Neural cell (in vitro differentiated cells): ENCODE data around the gene CASP10. TPM values are rescaled to one million over a fixed set of nuclear protein-coding genes. Genes with fewer than 3 reads are reported as not detected.

Source experiments
- H2AFZ ChIP-seq: fragments of 200-600, 300-800 bp; sonication (generic), shearing (Covaris generic); 2 replicates; pipeline ENCODE4 v1.6.0; 2014; ENCODE audit warnings: low read depth, mild to moderate bottlenecking, antibody characterized with exemption, low read length, moderate library complexity
- H3F3A ChIP-seq: fragments of 200-600 bp; shearing (Covaris generic); 2 replicates; pipeline ENCODE4 v1.6.1; 2016; ENCODE audit warnings: mild to moderate bottlenecking, moderate library complexity, mixed read lengths, antibody characterized with exemption, low read length; ENCODE audit not compliant: insufficient read depth, poor library complexity, severe bottlenecking
- H3K27ac ChIP-seq: fragments of 200-600, 300-800 bp; sonication (generic), shearing (Covaris generic); 2 replicates; pipeline ENCODE4 v1.5.1; 2014; ENCODE audit warnings: mild to moderate bottlenecking, low read length, moderate library complexity
- H3K27me3 ChIP-seq: fragments of 300-800, 200-600 bp; sonication (generic), shearing (Covaris generic); 2 replicates; pipeline ENCODE4 v1.6.0; 2014; ENCODE audit warnings: mild to moderate bottlenecking, low read depth, low read length, moderate library complexity; ENCODE audit not compliant: insufficient read depth
- H3K36me3 ChIP-seq: fragments of 300-800, 200-600 bp; sonication (generic), shearing (Covaris generic); 2 replicates; pipeline ENCODE4 v1.5.1; 2014; ENCODE audit warnings: mild to moderate bottlenecking, antibody characterized with exemption, low read length, moderate library complexity; ENCODE audit not compliant: insufficient read depth
- H3K4me2 ChIP-seq: fragments of 300-800, 200-600 bp; sonication (generic), shearing (Covaris generic); 2 replicates; pipeline ENCODE4 v1.6.0; 2014; ENCODE audit warnings: mild to moderate bottlenecking, low read length
- H3K4me3 ChIP-seq: fragments of 300-800, 200-600 bp; sonication (generic), shearing (Covaris generic); 2 replicates; pipeline ENCODE4 v1.5.1; 2014; ENCODE audit warnings: mild to moderate bottlenecking, low read length, moderate library complexity
- H3K79me2 ChIP-seq: fragments of 200-600 bp; shearing (Covaris generic); replicated peaks from 2 replicates; pipeline ENCODE4 v1.6.0; 2014; ENCODE audit warnings: mild to moderate bottlenecking, low read length, moderate library complexity; ENCODE audit not compliant: insufficient read depth
- H3K9ac ChIP-seq: fragments of 300-800, 200-600 bp; sonication (generic), shearing (Covaris generic); 2 replicates; pipeline ENCODE4 v1.6.1; 2016; ENCODE audit warnings: mild to moderate bottlenecking, low read length, mixed read lengths
- H3K9me2 ChIP-seq: fragments of 200-600 bp; shearing (Covaris generic); 2 replicates; pipeline ENCODE4 v1.6.1; 2016; ENCODE audit warnings: mild to moderate bottlenecking, low read length, mixed read lengths; ENCODE audit not compliant: insufficient read depth
- H3K9me3 ChIP-seq: fragments of 200-600, 300-800 bp; sonication (generic), shearing (Covaris generic); 2 replicates; pipeline ENCODE4 v1.6.1; 2016; ENCODE audit warnings: mild to moderate bottlenecking, mixed run types, low read length, moderate library complexity, mixed read lengths
- H4K20me1 ChIP-seq: fragments of 200-600 bp; shearing (Covaris generic); 2 replicates; pipeline ENCODE4 v1.6.1; 2016; ENCODE audit warnings: mild to moderate bottlenecking, mixed run types; ENCODE audit not compliant: insufficient read depth
- CTCF ChIP-seq: fragments of 450-650 bp; IDR thresholded peaks from 2 replicates; pipeline ENCODE4 v1.5.1; 2014; ENCODE audit warnings: antibody characterized with exemption, mild to moderate bottlenecking, moderate library complexity; ENCODE audit not compliant: poor library complexity, severe bottlenecking
- EP300 ChIP-seq: fragments of 450-650 bp; conservative IDR thresholded peaks from 2 replicates; pipeline ENCODE4 v1.6.1; 2014; ENCODE audit warnings: antibody characterized with exemption, mild to moderate bottlenecking, moderate library complexity; ENCODE audit not compliant: poor library complexity, severe bottlenecking
- EZH2 ChIP-seq: fragments of 200-600, 300-800 bp; shearing (Covaris generic), sonication (generic); IDR thresholded peaks from 2 replicates; pipeline ENCODE4 v1.6.1; 2014; ENCODE audit warnings: antibody characterized with exemption, low read length, borderline replicate concordance, mild to moderate bottlenecking; ENCODE audit not compliant: insufficient read depth, poor library complexity, severe bottlenecking
- MXI1 ChIP-seq: fragments of 450-650 bp; conservative IDR thresholded peaks from 2 replicates; pipeline ENCODE4 v1.6.1; 2014; ENCODE audit warnings: antibody characterized with exemption, mild to moderate bottlenecking; ENCODE audit not compliant: poor library complexity, severe bottlenecking
- POLR2AphosphoS5 ChIP-seq: IDR thresholded peaks from 2 replicates; pipeline ENCODE4 v1.6.1; 2012
- RAD21 ChIP-seq: fragments of 450-650 bp; conservative IDR thresholded peaks from 2 replicates; pipeline ENCODE4 v1.6.1; 2014; ENCODE audit warnings: antibody characterized with exemption, mild to moderate bottlenecking, moderate library complexity
- SMC3 ChIP-seq: fragments of 450-650 bp; conservative IDR thresholded peaks from 2 replicates; pipeline ENCODE4 v1.6.1; 2014; ENCODE audit warnings: antibody characterized with exemption, mild to moderate bottlenecking, moderate library complexity; ENCODE audit not compliant: poor library complexity
- TAF1 ChIP-seq: IDR thresholded peaks from 2 replicates; pipeline ENCODE4 v1.6.1; 2012; ENCODE audit warnings: low read depth
- polyA plus RNA-seq: library from polyadenylated mRNA; depleted of rRNA; stranded (reverse); fragments of >200 nt; gene quantifications from 2 replicates; pipeline ENCODE4 v1.2.3, GENCODE V29; 2014

CASP10 gene
- polyA plus RNA-seq, 1 donor from 2014 or later, result not detected

GRCh38 chr2:201270293-201271001 lies 87.5 kb downstream of the CASP10 start:
- Histone ChIP-seq H3K4me3 (no peak overlapping the region), H3K9me2 (no peaks in the 10 kb centered on the region), H3K9me3 (no peaks in the 10 kb centered on the region), H3K27ac (no peak overlapping the region), H3K4me2 (no peak overlapping the region), H3K79me2 (no peaks in the 10 kb centered on the region), H3F3A (no peaks in the 10 kb centered on the region), H4K20me1 (no peaks in the 10 kb centered on the region), H3K36me3 (no peaks in the 10 kb centered on the region), H3K27me3 (no peaks in the 10 kb centered on the region), H2AFZ (no peak overlapping the region), H3K9ac (no peak overlapping the region)
- TF ChIP-seq SMC3 (no peak), EP300 (no peak), TAF1 (no peak), EZH2 (no peak), MXI1 (no peak), POLR2AphosphoS5 (no peak), CTCF (no peak), RAD21 (no peak)

GRCh38 chr2:201271917-201272316 lies 89.0 kb downstream of the CASP10 start:
- Histone ChIP-seq H3K9me2 (no peaks in the 10 kb centered on the region), H3F3A (no peaks in the 10 kb centered on the region), H3K36me3 (no peaks in the 10 kb centered on the region), H4K20me1 (no peaks in the 10 kb centered on the region), H3K9me3 (no peaks in the 10 kb centered on the region), H3K79me2 (no peaks in the 10 kb centered on the region), H3K27me3 (no peaks in the 10 kb centered on the region), H2AFZ (no peak overlapping the region), H3K4me3 (no peak overlapping the region), H3K27ac (no peak overlapping the region), H3K9ac (no peak overlapping the region), H3K4me2 (no peak overlapping the region)
- TF ChIP-seq SMC3 (no peak), CTCF (no peak), TAF1 (no peak), EZH2 (no peak)
